Large intestine (tissue), 3 donors: ENCODE measurements around the gene UQCRC2. TPM values are rescaled to one million over a fixed set of nuclear protein-coding genes. Genes with fewer than 3 reads are reported as not detected.

Experiments used
- DNase-seq, 2 donors: peaks; one replicate each; pipeline versions ENCODE4 v3.0.0 to v3.0.0-alpha.2; 2013
- H3K27ac ChIP-seq: one replicate; pipeline ENCODE4 v1.5.1; 2013; ENCODE audit warnings: low read length
- H3K27me3 ChIP-seq: 2 replicates; pipeline ENCODE4 v1.6.1; 2013; ENCODE audit warnings: low read length; ENCODE audit not compliant: control insufficient read depth, insufficient read depth
- H3K36me3 ChIP-seq: 2 replicates; pipeline ENCODE4 v1.6.1; 2013; ENCODE audit warnings: low read length; ENCODE audit not compliant: control insufficient read depth, insufficient read depth
- H3K4me1 ChIP-seq: one replicate; pipeline ENCODE4 v1.6.1; 2013; ENCODE audit warnings: low read length; ENCODE audit not compliant: control insufficient read depth, insufficient read depth
- H3K4me3 ChIP-seq: one replicate; pipeline ENCODE4 v1.5.1; 2013; ENCODE audit warnings: low read length
- H3K9me3 ChIP-seq: one replicate; pipeline ENCODE4 v1.6.1; 2013; ENCODE audit warnings: mild to moderate bottlenecking, low read depth, low read length, moderate library complexity; ENCODE audit not compliant: control insufficient read depth
- WGBS: methylation state at CpG from one replicate; pipeline ENCODE4 v1.1.5; 2013; ENCODE audit warnings: low lambda C conversion rate; ENCODE audit not compliant: insufficient coverage; 5-methylcytosine and 5-hydroxymethylcytosine counted together
- polyA plus RNA-seq: library from polyadenylated mRNA; unstranded; fragments of 120-200 nt; gene quantifications from one replicate; pipeline ENCODE4 v1.2.1, GENCODE V29; 2013

The UQCRC2 gene
- polyA plus RNA-seq, 1 donor, result 306 TPM

- Histone ChIP-seq H3K27ac (no peak overlapping the region), H3K4me1 (no peaks in the 10 kb centered on the region), H3K9me3 (no peaks in the 10 kb centered on the region), H3K4me3 (no peak overlapping the region), H3K27me3 (no peaks in the 10 kb centered on the region), H3K36me3 (peaks cover 83% of the 10 kb centered on the region)
- WGBS, result no CpG with 5 or more reads among the region's 4 CpGs
- no peak for DNase-seq
Observed at GRCh38 chr16:21971856-21972255, 18.7 kb downstream of the UQCRC2 start.

- WGBS, result no CpG with 5 or more reads among the region's 2 CpGs
- DNase-seq, result no peak
- no peaks in the 10 kb centered on the region for H3K27me3 ChIP-seq
- no peaks in the 10 kb centered on the region for H3K9me3 ChIP-seq
- H3K4me3 ChIP-seq, result no peak overlapping the region
- H3K4me1 ChIP-seq, result no peaks in the 10 kb centered on the region
- peaks cover 85% of the 10 kb centered on the region for H3K36me3 ChIP-seq
- no peak overlapping the region for H3K27ac ChIP-seq
Observed at GRCh38 chr16:21973945-21974344, 20.8 kb downstream of the UQCRC2 start.

- no CpG with 5 or more reads among the region's 4 CpGs for WGBS
- Histone ChIP-seq H3K27ac (no peak overlapping the region), H3K27me3 (no peaks in the 10 kb centered on the region), H3K4me1 (no peaks in the 10 kb centered on the region), H3K36me3 (peaks cover 88% of the 10 kb centered on the region), H3K9me3 (no peaks in the 10 kb centered on the region), H3K4me3 (no peak overlapping the region)
- DNase-seq, result no peak
Observed at GRCh38 chr16:21980032-21980431, 26.9 kb downstream of the UQCRC2 start.

- Histone ChIP-seq H3K4me3 (no peak overlapping the region), H3K9me3 (no peaks in the 10 kb centered on the region), H3K4me1 (no peaks in the 10 kb centered on the region), H3K27ac (no peak overlapping the region), H3K27me3 (no peaks in the 10 kb centered on the region), H3K36me3 (peaks cover 74% of the 10 kb centered on the region)
- no peak for DNase-seq
- no CpG with 5 or more reads among the region's 5 CpGs for WGBS
Observed at GRCh38 chr16:21982108-21982507, 28.9 kb downstream of the UQCRC2 start.

- no peaks in the 10 kb centered on the region for H3K4me1 ChIP-seq
- H3K27ac ChIP-seq, result no peak overlapping the region
- no peaks in the 10 kb centered on the region for H3K27me3 ChIP-seq
- H3K9me3 ChIP-seq, result no peaks in the 10 kb centered on the region
- 92% methylated on average over 2 of the region's 3 CpGs for WGBS
- DNase-seq, result no peak
- no peak overlapping the region for H3K4me3 ChIP-seq
- H3K36me3 ChIP-seq, result peaks cover 57% of the 10 kb centered on the region
Observed at GRCh38 chr16:21984062-21984461, 30.9 kb downstream of the UQCRC2 start.

- Histone ChIP-seq H3K4me1 (no peaks in the 10 kb centered on the region), H3K27me3 (no peaks in the 10 kb centered on the region), H3K9me3 (no peaks in the 10 kb centered on the region), H3K27ac (no peak overlapping the region), H3K36me3 (peaks cover 42% of the 10 kb centered on the region), H3K4me3 (no peak overlapping the region)
- no peak for DNase-seq
Observed at GRCh38 chr16:21985524-21985923, 32.4 kb downstream of the UQCRC2 start.

- Histone ChIP-seq H3K4me3 (no peak overlapping the region), H3K36me3 (peaks cover 31% of the 10 kb centered on the region), H3K9me3 (no peaks in the 10 kb centered on the region), H3K27me3 (no peaks in the 10 kb centered on the region), H3K27ac (no peak overlapping the region), H3K4me1 (no peaks in the 10 kb centered on the region)
- no CpG with 5 or more reads among the region's 4 CpGs for WGBS
- DNase-seq, result no peak
Observed at GRCh38 chr16:21986692-21987246, 33.6 kb downstream of the UQCRC2 start.

GRCh38 chr16:21987498-21987897 lies 34.3 kb downstream of the UQCRC2 start:
- Histone ChIP-seq H3K36me3 (peaks cover 23% of the 10 kb centered on the region), H3K9me3 (no peaks in the 10 kb centered on the region), H3K4me1 (no peaks in the 10 kb centered on the region), H3K27me3 (no peaks in the 10 kb centered on the region), H3K4me3 (no peak overlapping the region), H3K27ac (no peak overlapping the region)
- no peak for DNase-seq
- WGBS, result no CpG with 5 or more reads among the region's 2 CpGs

GRCh38 chr16:21989133-21989532 lies 36.0 kb downstream of the UQCRC2 start:
- H3K4me1 ChIP-seq, result no peaks in the 10 kb centered on the region
- peaks cover 11% of the 10 kb centered on the region for H3K36me3 ChIP-seq
- no peak overlapping the region for H3K27ac ChIP-seq
- no peak overlapping the region for H3K4me3 ChIP-seq
- WGBS, result no CpG with 5 or more reads among the region's 5 CpGs
- no peaks in the 10 kb centered on the region for H3K27me3 ChIP-seq
- no peak for DNase-seq
- H3K9me3 ChIP-seq, result no peaks in the 10 kb centered on the region

GRCh38 chr16:21989751-21990150 lies 36.6 kb downstream of the UQCRC2 start:
- no peak for DNase-seq
- Histone ChIP-seq H3K9me3 (no peaks in the 10 kb centered on the region), H3K4me1 (no peaks in the 10 kb centered on the region), H3K27ac (no peak overlapping the region), H3K27me3 (no peaks in the 10 kb centered on the region), H3K4me3 (no peak overlapping the region), H3K36me3 (peaks cover 8% of the 10 kb centered on the region)
- no CpG with 5 or more reads among the region's 2 CpGs for WGBS

- WGBS, result 82% methylated on average over 2 of the region's 3 CpGs
- H3K4me1 ChIP-seq, result no peaks in the 10 kb centered on the region
Observed at GRCh38 chr16:21990381-21990944, 37.3 kb downstream of the UQCRC2 start.

More at GRCh38 chr16:21990381-21990944, 37.3 kb downstream of the UQCRC2 start:
- DNase-seq, result no peak
- no peak overlapping the region for H3K4me3 ChIP-seq
- H3K9me3 ChIP-seq, result no peaks in the 10 kb centered on the region
- H3K27ac ChIP-seq, result no peak overlapping the region
- H3K36me3 ChIP-seq, result peaks cover under 1% of the 10 kb centered on the region
- no peaks in the 10 kb centered on the region for H3K27me3 ChIP-seq
